HG03066 (cell line): ENCODE results near the gene UPK3B.
A peak's percentile ranks its signal among the peaks of the same experiment; 100 is the strongest.
"Not testable (repeated sequence)": the region's sequence is repeated elsewhere in the genome, so short reads cannot be mapped to it uniquely, and the experiment has no call there.

Experiments used
- ATAC-seq: cut with Tn5 transposase; IDR thresholded peaks from one replicate; pipeline ENCODE4 v1.9.1; 2021; ENCODE audit warnings: low read depth; ENCODE audit not compliant: unreplicated experiment

The UPK3B gene

GRCh38 chr7:76509931-76510877 is at the start of gene UPK3B:
Gene UPK3B, plus strand, starts transcription at chr7:76510552. Its CDS starts 101 bp downstream, at chr7:76510653.
- ATAC-seq = no peak

GRCh38 chr7:76460767-76461166 is 49.6 kb upstream of the UPK3B start:
- ATAC-seq = not testable (repeated sequence)

GRCh38 chr7:76461464-76462101 is 48.8 kb upstream of the UPK3B start, which contains the start of gene DTX2:
Gene DTX2, plus strand, starts transcription at chr7:76461709. Its CDS starts 18,801 bp downstream, at chr7:76480510.
- ATAC-seq = peak; percentile 96

- ATAC-seq = not testable (repeated sequence)
These were observed 48.0 kb upstream of the UPK3B start for GRCh38 chr7:76462271-76462882.

DNA sequence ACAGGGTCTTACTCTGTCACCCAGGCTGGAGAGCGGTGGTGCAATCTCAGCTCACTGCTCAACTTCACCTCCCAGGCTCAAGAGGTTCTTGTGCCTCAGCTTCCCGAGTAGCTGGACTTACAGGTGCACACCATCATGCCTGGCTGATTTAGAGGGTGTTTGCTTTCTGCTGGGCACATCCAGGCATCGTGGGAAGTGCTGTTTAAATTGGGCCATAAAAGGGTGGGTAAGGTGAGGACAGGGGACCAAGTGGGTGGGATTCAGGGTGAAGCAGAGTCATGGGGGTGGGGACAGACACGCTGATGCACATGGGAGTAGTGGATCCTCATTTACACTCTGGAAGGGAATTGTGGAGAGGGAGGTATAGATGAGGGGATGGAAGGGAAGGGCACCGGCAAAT is 45.4 kb upstream of the UPK3B start:
- not testable (repeated sequence) for ATAC-seq

GRCh38 chr7:76465950-76466349 is 44.4 kb upstream of the UPK3B start:
- not testable (repeated sequence) for ATAC-seq

DNA sequence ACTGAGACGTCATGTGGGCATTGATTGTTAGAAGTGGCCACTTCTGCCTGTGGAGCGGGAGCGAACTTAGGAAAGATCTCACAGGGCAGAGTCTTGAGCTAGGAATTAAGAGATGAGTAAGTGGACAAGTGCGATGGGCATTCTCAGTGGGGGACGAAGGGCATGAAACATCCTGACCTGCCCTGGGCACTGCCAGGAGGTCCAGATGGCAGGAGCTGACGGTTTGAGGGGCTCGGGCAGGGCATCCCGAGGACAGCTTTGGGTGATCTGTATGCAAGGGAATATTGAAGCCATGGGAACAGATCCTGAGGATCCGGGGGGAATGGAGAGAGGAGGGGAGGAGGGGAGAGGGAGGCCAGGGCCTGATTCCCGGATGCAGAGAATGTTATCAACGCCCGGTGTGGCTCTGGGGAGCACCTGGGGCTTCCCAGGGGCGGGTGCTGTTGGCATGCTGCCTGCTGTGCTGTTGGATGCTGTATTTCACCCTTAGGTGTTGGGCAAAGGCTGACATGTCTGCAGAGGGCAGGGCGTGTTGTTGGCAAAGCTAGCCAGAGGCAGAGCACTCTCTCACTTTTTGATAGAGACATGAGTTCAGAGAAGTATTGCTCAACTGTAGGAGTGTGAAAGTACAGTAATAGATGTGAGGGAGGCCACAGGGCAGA is 42.5 kb upstream of the UPK3B start:
- ATAC-seq = not testable (repeated sequence)

GRCh38 chr7:76471556-76472221 is 38.7 kb upstream of the UPK3B start:
- ATAC-seq = not testable (repeated sequence)

GRCh38 chr7:76473097-76473496 is 37.3 kb upstream of the UPK3B start:
- not testable (repeated sequence) for ATAC-seq

DNA sequence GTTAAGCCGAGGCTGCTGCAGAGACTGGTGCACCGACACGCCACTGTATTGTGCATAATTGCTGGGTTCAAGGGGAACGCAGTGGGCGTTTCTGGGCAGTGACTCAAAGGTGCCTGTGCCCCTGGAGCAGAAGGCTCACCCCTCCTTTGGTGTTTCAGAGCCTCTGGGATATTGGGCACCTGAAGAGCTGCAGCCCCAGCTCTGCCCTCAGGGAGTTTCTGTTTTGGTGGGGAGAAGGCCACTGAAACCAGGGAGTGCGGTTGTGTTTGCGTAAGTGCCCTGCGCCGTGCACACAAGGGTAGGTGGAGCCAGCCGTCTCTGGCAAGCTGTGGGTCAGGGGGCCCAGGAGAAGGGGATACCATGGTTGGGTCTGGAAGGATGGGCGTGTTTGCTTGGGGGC is 34.1 kb upstream of the UPK3B start:
- not testable (repeated sequence) for ATAC-seq

DNA sequence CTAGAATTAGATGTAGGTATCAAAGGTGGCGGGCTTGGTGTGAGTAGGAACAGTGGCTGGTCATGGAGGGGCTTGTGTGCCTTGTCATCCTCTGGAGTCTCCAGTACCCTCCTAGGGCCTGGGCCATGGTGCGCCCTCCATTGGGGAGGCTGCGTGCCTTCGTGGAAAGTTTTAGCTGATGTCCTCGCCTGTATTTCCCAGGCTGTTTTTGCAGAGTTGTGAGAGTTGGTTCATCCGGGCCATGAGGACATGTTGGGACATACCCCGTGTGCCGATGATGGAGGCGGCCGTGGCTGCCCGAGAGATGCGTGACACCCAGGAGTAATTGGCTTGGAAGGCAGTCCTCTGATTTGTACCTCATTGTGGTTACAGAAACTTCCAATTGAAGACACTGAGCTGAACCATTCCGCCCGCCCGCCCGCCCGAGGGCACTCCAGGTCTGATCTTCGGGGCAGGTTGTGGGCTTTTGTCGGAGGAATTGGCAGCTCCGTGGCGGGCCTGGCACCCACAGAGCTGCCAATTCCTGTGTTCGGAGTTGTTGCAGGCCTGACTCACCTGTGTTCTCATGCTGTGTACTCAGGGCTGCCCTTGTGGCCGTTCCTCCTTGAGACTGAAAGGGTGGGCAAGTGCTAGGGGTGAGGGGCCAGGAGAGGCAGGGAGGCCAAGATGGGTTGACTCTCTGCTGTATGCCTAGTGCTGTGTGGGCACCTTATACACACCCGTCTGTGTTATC is 33.4 kb upstream of the UPK3B start:
- not testable (repeated sequence) for ATAC-seq

GRCh38 chr7:76479628-76480027 is 30.7 kb upstream of the UPK3B start:
- not testable (repeated sequence) for ATAC-seq

DNA sequence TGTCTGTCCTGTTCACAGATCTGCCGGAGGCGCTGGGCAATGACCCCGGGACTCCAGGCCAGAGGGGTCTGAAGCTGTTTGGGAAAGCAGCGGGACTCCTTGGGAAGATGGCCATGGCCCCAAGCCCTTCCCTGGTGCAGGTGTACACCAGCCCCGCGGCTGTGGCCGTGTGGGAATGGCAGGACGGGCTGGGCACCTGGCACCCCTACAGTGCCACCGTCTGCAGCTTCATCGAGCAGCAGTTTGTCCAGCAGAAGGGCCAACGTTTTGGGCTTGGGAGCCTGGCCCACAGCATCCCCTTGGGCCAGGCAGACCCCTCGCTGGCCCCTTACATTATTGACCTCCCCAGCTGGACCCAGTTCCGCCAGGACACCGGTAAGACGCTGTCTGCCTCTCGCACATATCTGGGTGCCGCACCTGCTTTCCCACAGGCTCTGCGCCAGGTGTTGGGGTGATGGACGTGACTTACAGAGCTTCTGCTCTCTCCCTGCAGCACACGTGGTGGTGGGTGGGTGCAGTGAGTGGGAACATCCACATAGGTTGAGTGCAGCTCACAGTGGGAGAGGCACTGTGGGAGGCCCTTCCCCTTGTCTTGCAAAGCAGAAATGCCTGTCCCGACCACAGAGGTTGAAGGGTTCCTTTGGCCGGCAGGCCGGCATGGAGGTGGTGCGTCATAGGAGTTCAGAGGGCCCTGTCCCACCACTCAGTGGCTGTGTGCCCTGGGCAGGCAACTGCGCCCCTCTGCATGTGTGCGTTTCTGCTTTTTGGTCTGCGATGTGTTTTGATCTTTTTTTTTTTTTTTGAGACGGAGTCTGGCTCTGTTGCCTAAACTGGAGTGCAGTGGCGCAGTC is 29.7 kb upstream of the UPK3B start:
- ATAC-seq = not testable (repeated sequence)

DNA sequence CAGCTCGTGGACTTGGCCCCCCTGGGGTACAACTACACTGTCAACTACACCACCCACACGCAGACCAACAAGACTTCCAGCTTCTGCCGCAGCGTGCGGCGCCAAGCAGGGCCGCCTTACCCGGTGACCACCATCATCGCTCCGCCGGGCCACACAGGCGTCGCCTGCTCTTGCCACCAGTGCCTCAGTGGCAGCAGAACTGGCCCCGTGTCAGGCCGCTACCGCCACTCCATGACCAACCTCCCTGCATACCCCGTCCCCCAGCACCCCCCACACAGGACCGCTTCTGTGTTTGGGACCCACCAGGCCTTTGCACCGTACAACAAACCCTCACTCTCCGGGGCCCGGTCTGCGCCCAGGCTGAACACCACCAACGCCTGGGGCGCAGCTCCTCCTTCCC is 27.7 kb upstream of the UPK3B start:
- not testable (repeated sequence) for ATAC-seq

DNA sequence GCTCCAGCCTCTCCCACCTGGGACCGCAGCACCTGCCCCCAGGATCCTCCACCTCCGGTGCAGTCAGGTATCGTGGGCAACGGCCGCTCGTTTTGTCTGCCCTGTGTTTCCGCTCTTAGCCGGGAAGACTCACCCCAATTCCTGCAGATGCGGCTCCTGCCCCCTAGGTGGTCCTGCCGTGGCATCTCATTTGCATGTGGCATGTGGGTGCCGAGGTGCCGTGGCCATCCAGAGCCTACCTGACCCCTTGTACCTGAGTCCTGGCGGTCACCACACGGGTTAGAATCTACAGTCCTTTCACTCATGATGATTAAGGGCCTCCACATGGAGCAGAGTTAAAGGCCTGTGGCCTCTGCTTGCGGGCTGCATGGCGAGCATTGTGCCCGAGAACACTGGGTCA is 27.3 kb upstream of the UPK3B start:
- ATAC-seq = not testable (repeated sequence)

- not testable (repeated sequence) for ATAC-seq
These were observed 25.9 kb upstream of the UPK3B start for GRCh38 chr7:76484456-76484855.

GRCh38 chr7:76485822-76486610 is 24.3 kb upstream of the UPK3B start:
- not testable (repeated sequence) for ATAC-seq

DNA sequence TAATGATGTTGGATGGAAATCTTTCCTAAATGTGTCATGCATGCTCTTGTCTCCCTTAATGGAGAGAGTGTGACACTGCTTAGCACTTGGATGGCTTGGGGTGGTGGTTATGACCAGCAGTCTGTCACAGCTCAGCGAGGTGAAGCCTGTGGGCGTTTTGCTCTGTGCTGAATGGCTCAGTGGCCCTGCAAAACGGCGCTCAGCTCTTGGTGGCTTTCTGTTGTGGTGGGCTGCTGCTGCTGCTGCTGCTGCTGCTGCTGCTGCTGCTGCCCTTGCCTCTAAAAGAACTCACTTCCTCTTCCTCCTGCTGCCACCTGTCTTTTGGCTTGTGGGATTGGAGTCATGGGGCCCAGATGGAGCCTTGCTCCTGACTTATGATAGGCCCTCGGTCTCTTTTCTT is 23.7 kb upstream of the UPK3B start:
- peak; percentile 99 for ATAC-seq
